ENCODE data around the gene SH3TC1. TPM values are rescaled to one million over a fixed set of nuclear protein-coding genes. Genes with fewer than 3 reads are reported as not detected.

The SH3TC1 gene
- total RNA-seq, 6 donors from 2014 or later = 34.1 to 193 (median 81.4) TPM

DNA sequence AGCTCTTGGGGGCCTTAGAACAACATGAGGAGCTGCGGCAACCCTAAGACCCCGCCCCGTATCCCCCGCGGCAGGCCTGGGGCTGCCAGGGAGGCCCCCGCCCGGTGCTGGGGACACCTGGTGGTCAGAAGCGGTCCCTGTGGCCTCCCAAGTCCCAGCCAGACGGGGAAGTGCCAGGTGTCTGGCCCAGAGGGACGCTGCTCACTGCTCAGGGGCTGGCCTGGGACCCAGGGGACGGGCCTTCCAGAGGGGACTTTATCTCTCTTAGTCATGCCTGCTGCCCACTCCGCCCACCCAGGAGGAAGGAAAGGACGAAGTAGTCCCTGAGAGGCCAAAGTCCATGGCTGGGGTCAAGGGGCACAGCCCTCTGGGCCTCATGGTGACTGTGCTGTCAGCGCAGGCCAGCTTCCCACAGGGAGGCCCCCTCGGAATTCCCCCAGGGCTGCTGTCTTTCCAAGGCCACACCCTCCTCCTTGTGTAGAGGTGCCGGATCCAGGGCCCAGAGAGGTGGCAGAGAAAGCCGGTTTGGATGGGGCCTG lies 39.5 kb downstream of the SH3TC1 start:
- H3K36me3 ChIP-seq = peaks cover 0 to 77% (median 61%) of the 10 kb centered on the region in 4 donors
- no peaks in the 10 kb centered on the region for H3K9me3 ChIP-seq
- H3K27me3 ChIP-seq = no peaks in the 10 kb centered on the region
- no peak overlapping the region for H3K27ac ChIP-seq
- no peak overlapping the region for H3K4me3 ChIP-seq
- no peak for ATAC-seq (ENCODE audit: low FRiP score in 2 of 2)
- WGBS, 2 donors = 65 to 75% methylated on average over 8 to 14 of the region's 17 CpGs
- peaks cover 7 to 14% (median 9%) of the 10 kb centered on the region in 4 donors for H3K4me1 ChIP-seq
- peak in 1 of 2 donors; percentile 62 for DNase-seq
- TF ChIP-seq, protein P1, sequence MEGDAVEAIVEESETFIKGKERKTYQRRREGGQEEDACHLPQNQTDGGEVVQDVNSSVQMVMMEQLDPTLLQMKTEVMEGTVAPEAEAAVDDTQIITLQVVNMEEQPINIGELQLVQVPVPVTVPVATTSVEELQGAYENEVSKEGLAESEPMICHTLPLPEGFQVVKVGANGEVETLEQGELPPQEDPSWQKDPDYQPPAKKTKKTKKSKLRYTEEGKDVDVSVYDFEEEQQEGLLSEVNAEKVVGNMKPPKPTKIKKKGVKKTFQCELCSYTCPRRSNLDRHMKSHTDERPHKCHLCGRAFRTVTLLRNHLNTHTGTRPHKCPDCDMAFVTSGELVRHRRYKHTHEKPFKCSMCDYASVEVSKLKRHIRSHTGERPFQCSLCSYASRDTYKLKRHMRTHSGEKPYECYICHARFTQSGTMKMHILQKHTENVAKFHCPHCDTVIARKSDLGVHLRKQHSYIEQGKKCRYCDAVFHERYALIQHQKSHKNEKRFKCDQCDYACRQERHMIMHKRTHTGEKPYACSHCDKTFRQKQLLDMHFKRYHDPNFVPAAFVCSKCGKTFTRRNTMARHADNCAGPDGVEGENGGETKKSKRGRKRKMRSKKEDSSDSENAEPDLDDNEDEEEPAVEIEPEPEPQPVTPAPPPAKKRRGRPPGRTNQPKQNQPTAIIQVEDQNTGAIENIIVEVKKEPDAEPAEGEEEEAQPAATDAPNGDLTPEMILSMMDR (IDR thresholded peaks at IDR 0.05) = peak in 1 of 6 experiments; percentile 21
- TF ChIP-seq POLR2A (IDR thresholded peaks at IDR 0.05) = no peak

DNA sequence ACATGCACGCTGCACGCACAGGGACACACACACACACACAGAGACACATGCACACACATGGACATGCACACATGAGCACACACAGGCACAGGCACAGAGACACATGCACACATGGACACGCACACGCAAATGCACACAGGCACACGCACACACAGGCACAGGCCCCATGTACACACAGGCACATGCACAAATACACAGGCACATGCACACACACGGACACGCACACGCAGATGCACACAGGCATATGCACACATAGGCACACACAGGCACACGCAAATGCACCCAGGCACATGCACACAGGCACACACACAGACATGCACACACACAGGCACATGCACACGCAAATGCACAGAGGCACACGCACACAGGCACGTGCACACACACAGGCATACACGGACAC lies 40.1 kb downstream of the SH3TC1 start:
- Histone ChIP-seq H3K9me3 (no peaks in the 10 kb centered on the region), H3K36me3 (peaks cover 0 to 70% (median 56%) of the 10 kb centered on the region in 4 donors), H3K27ac (no peak overlapping the region), H3K4me3 (no peak overlapping the region), H3K27me3 (no peaks in the 10 kb centered on the region), H3K4me1 (peaks cover 7 to 14% (median 9%) of the 10 kb centered on the region in 4 donors)
- DNase-seq = no peak
- TF ChIP-seq, protein P1 (IDR thresholded peaks at IDR 0.05) = no peak
- no peak for ATAC-seq (ENCODE audit: low FRiP score in 2 of 2)
- WGBS, 2 donors = 95 to 100% methylated on average over 9 to 13 of the region's 13 CpGs

DNA sequence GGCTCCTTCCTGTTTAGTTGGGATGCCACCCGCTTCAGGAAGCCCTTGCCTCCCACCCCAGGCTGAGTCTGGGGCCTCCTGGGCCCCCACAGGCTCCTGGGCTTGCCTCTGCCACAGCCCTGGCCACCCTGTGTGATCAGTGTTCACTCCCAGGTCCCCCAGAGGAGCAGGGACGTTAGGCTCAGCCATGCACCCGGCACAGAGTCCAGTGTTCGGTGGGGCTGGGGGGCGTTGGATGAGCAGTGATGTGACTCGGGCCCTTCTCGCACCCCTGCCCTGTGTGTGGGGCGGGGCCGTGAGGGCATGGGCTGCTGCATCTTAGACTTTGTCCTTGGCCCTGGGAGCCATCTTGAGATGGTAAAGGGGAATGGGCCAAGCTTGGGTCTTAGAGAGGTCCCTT lies 40.6 kb downstream of the SH3TC1 start:
- DNase-seq (peak in 1 of 2 donors; percentile 68), ATAC-seq (ENCODE audit: low FRiP score in 2 of 2) (no peak)
- no peak for TF ChIP-seq POLR2A (IDR thresholded peaks at IDR 0.05)
- no peak for TF ChIP-seq EP300 (IDR thresholded peaks at IDR 0.05)
- TF ChIP-seq, protein P1 (IDR thresholded peaks at IDR 0.05) = no peak
- WGBS, 2 donors = 93 to 98% methylated on average over 7 to 9 of the region's 9 CpGs
- no peaks in the 10 kb centered on the region for H3K27me3 ChIP-seq
- no peaks in the 10 kb centered on the region for H3K9me3 ChIP-seq
- H3K36me3 ChIP-seq = peaks cover 0 to 66% (median 51%) of the 10 kb centered on the region in 4 donors
- peaks cover 7 to 14% (median 9%) of the 10 kb centered on the region in 4 donors for H3K4me1 ChIP-seq
- H3K27ac ChIP-seq = no peak overlapping the region
- H3K4me3 ChIP-seq = no peak overlapping the region

GRCh38 chr4:8240211-8241041 lies 41.3 kb downstream of the SH3TC1 start:
- H3K9me3 ChIP-seq = no peaks in the 10 kb centered on the region
- 69 to 91% methylated on average over 7 to 25 of the region's 26 CpGs for WGBS, 2 donors
- TF ChIP-seq POLR2AphosphoS5 (IDR thresholded peaks at IDR 0.05) (no peak), EP300 (IDR thresholded peaks at IDR 0.05) (no peak), POLR2A (IDR thresholded peaks at IDR 0.05) (no peak)
- TF ChIP-seq, protein P1 (IDR thresholded peaks at IDR 0.05) = no peak
- no peaks in the 10 kb centered on the region for H3K27me3 ChIP-seq
- H3K27ac ChIP-seq = no peak overlapping the region
- ATAC-seq (ENCODE audit: low FRiP score in 2 of 2) (no peak), DNase-seq (peak in 1 of 2 donors; percentile 86)
- no peak overlapping the region for H3K4me3 ChIP-seq
- H3K36me3 ChIP-seq = peaks cover 0 to 58% (median 44%) of the 10 kb centered on the region in 4 donors
- H3K4me1 ChIP-seq = peaks cover 7 to 14% (median 9%) of the 10 kb centered on the region in 4 donors
